ENCODE results near the gene DVL1. TPM values are rescaled to one million over a fixed set of nuclear protein-coding genes. Genes with fewer than 3 reads are reported as not detected.

Gene DVL1
- total and polyA plus RNA-seq, 9 of the 15 experiments (the other 6 are each of a cell fraction or from before 2014, with no cell fraction given) = 0.62 to 135 (median 24.3) TPM

DNA sequence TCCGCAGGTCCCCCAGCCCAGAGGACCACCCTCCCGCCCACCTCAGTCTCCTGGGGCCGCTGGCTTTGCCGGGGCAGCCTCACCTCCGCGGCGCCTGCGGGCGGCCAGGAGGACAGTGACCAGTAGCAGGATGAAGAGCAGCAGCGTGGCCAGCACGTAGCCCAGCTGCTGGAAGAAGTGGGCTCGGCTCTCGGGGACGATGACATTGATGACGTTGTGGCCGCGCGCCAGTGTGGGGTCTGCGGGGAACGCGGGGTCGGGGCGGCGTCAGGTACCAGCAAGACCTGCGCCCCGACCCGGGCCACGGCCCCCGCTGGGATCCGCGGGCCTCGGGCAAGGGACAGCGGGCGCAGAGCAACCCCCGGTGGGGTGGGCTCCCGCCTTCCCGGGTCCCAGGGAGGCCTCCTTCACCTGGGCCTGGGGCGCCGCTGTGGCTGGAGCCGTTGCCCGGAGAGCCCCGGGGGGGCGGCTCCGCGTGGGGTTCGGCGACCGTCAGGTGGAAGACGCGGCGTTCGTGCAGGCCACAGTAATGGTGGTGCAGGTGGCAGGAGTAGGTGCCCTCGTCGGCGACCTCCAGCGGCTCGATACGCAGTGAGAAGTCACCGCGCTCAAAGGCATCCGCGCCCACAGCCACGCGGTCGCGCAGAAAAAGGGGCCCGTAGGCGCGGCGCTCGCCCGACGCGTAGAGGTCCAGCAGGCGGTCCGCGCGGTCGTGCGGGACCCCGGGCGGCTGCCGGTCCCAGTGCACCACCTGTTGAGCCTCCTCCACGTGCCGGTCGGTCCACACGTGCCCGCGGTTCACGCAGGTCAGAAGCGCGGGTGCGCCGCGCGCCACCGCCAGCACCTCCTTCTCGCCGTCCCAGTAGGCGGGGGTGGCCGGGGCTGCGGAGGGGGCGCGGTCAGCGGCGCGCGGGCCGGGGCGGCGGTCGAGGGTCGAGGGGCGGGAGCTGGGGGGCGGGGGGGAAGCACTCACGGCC lies 5.3 kb upstream of the DVL1 start:
- intact Hi-C loops (cut with micrococcal nuclease) (no loop called here), in situ Hi-C loops (cut with MboI) (no loop called here)
- Histone ChIP-seq H4K20me1 (replicated peaks; ENCODE audit: control insufficient read depth, insufficient read depth, low read length) (peaks cover 3% of the 10 kb centered on the region; the same call in 1 of the 2 replicates), H3K4me3 (no peak overlapping the region), H3K4me2 (ENCODE audit: insufficient read depth, low read length) (no peak overlapping the region), H3K27me3 (ENCODE audit: control insufficient read depth in 2 of 2, insufficient read depth in 2 of 2, low read length in 2 of 2) (no peaks in the 10 kb centered on the region), H3K9me1 (ENCODE audit: control insufficient read depth, insufficient read depth, low read length) (no peaks in the 10 kb centered on the region), H3K9ac (ENCODE audit: insufficient read depth in 1 of 2, low read depth in 2 of 2, low read length in 2 of 2) (no peak overlapping the region), H3K79me2 (ENCODE audit: control insufficient read depth, insufficient read depth, low read length) (peaks cover 11% of the 10 kb centered on the region; the same call in 2 of the 3 replicates), H2AFZ (ENCODE audit: low read depth, low read length) (no peak overlapping the region), H3K4me1 (replicated peaks in 1 of 2; ENCODE audit: control insufficient read depth in 2 of 2, insufficient read depth in 2 of 2, low read length in 2 of 2) (peaks cover 24 to 81% of the 10 kb centered on the region in 2 experiments), H3K36me3 (ENCODE audit: control insufficient read depth, insufficient read depth, low read length) (no peaks in the 10 kb centered on the region), H3K27ac (ENCODE audit: extremely low read depth, low read depth, low read length) (no peak overlapping the region), H3K9me3 (replicated peaks; ENCODE audit: control insufficient read depth, insufficient read depth, low read depth, low read length) (no peaks in the 10 kb centered on the region)
- FAIRE-seq (no peak), DNase-seq (ENCODE audit: extremely low read depth in 1 of 4, low spot score in 3 of 4) (no peak), ATAC-seq (no peak)
- ChIA-PET CTCF (ENCODE audit: low intra/inter-chr PET ratio) (no interaction called here), POLR2A (interaction anchor here (0.7 to 1.1 kb wide), 2 partner anchors 17 to 142 kb away, joined by 3 read pairs; no protein-coding TSS in a partner anchor)
- WGBS (ENCODE audit: insufficient coverage, low coverage, missing lambda C conversion rate) = 98% methylated on average over 44 of the region's 116 CpGs
- BruUV-seq (replicated peaks) = no TSS peak
- TF ChIP-seq, protein P1, sequence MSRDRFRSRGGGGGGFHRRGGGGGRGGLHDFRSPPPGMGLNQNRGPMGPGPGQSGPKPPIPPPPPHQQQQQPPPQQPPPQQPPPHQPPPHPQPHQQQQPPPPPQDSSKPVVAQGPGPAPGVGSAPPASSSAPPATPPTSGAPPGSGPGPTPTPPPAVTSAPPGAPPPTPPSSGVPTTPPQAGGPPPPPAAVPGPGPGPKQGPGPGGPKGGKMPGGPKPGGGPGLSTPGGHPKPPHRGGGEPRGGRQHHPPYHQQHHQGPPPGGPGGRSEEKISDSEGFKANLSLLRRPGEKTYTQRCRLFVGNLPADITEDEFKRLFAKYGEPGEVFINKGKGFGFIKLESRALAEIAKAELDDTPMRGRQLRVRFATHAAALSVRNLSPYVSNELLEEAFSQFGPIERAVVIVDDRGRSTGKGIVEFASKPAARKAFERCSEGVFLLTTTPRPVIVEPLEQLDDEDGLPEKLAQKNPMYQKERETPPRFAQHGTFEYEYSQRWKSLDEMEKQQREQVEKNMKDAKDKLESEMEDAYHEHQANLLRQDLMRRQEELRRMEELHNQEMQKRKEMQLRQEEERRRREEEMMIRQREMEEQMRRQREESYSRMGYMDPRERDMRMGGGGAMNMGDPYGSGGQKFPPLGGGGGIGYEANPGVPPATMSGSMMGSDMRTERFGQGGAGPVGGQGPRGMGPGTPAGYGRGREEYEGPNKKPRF (IDR thresholded peaks at IDR 0.05; ENCODE audit: low read depth, low read length) = peak; percentile 57; the same call in 1 of the 2 replicates
- no peak for TF ChIP-seq MYC (IDR thresholded peaks at IDR 0.05; ENCODE audit: low read depth, low read length)
- TF ChIP-seq MYC (CRISPR knock-in tag; IDR thresholded peaks at IDR 0.05; ENCODE audit: borderline replicate concordance, low read depth) = no peak
- no peak for TF ChIP-seq ZBED1 (IDR thresholded peaks at IDR 0.05)
- TF ChIP-seq, protein P2, sequence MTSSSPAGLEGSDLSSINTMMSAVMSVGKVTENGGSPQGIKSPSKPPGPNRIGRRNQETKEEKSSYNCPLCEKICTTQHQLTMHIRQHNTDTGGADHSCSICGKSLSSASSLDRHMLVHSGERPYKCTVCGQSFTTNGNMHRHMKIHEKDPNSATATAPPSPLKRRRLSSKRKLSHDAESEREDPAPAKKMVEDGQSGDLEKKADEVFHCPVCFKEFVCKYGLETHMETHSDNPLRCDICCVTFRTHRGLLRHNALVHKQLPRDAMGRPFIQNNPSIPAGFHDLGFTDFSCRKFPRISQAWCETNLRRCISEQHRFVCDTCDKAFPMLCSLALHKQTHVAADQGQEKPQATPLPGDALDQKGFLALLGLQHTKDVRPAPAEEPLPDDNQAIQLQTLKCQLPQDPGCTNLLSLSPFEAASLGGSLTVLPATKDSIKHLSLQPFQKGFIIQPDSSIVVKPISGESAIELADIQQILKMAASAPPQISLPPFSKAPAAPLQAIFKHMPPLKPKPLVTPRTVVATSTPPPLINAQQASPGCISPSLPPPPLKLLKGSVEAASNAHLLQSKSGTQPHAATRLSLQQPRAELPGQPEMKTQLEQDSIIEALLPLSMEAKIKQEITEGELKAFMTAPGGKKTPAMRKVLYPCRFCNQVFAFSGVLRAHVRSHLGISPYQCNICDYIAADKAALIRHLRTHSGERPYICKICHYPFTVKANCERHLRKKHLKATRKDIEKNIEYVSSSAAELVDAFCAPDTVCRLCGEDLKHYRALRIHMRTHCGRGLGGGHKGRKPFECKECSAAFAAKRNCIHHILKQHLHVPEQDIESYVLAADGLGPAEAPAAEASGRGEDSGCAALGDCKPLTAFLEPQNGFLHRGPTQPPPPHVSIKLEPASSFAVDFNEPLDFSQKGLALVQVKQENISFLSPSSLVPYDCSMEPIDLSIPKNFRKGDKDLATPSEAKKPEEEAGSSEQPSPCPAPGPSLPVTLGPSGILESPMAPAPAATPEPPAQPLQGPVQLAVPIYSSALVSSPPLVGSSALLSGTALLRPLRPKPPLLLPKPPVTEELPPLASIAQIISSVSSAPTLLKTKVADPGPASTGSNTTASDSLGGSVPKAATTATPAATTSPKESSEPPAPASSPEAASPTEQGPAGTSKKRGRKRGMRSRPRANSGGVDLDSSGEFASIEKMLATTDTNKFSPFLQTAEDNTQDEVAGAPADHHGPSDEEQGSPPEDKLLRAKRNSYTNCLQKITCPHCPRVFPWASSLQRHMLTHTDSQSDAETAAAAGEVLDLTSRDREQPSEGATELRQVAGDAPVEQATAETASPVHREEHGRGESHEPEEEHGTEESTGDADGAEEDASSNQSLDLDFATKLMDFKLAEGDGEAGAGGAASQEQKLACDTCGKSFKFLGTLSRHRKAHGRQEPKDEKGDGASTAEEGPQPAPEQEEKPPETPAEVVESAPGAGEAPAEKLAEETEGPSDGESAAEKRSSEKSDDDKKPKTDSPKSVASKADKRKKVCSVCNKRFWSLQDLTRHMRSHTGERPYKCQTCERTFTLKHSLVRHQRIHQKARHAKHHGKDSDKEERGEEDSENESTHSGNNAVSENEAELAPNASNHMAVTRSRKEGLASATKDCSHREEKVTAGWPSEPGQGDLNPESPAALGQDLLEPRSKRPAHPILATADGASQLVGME (CRISPR knock-in tag; IDR thresholded peaks at IDR 0.05) = no peak
- TF ChIP-seq, protein P3, sequence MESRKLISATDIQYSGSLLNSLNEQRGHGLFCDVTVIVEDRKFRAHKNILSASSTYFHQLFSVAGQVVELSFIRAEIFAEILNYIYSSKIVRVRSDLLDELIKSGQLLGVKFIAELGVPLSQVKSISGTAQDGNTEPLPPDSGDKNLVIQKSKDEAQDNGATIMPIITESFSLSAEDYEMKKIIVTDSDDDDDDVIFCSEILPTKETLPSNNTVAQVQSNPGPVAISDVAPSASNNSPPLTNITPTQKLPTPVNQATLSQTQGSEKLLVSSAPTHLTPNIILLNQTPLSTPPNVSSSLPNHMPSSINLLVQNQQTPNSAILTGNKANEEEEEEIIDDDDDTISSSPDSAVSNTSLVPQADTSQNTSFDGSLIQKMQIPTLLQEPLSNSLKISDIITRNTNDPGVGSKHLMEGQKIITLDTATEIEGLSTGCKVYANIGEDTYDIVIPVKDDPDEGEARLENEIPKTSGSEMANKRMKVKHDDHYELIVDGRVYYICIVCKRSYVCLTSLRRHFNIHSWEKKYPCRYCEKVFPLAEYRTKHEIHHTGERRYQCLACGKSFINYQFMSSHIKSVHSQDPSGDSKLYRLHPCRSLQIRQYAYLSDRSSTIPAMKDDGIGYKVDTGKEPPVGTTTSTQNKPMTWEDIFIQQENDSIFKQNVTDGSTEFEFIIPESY (CRISPR knock-in tag; IDR thresholded peaks at IDR 0.05) = peak; percentile 93
- TF ChIP-seq, protein P4, sequence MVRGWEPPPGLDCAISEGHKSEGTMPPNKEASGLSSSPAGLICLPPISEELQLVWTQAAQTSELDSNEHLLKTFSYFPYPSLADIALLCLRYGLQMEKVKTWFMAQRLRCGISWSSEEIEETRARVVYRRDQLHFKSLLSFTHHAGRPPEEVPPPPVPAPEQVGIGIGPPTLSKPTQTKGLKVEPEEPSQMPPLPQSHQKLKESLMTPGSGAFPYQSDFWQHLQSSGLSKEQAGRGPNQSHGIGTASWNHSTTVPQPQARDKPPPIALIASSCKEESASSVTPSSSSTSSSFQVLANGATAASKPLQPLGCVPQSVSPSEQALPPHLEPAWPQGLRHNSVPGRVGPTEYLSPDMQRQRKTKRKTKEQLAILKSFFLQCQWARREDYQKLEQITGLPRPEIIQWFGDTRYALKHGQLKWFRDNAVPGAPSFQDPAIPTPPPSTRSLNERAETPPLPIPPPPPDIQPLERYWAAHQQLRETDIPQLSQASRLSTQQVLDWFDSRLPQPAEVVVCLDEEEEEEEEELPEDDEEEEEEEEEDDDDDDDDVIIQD (CRISPR knock-in tag; IDR thresholded peaks at IDR 0.05) = no peak
- no peak for TF ChIP-seq COPS2 (conservative IDR thresholded peaks at IDR 0.05)
